CD4-positive, alpha-beta T cell (primary cell): ENCODE results near the gene PPM1H. TPM values are rescaled to one million over a fixed set of nuclear protein-coding genes. Genes with fewer than 3 reads are reported as not detected.

Experiments used
- ATAC-seq: fragments of 200-7000 bp; cut with Tn5 transposase; one replicate; pipeline ENCODE4 v1.10.0; 2022; ENCODE audit warnings: mild to moderate bottlenecking; ENCODE audit not compliant: poor library complexity
- CTCF ChIA-PET: fragments of 350-600 bp; sonication (Branson Sonifier 250); formaldehyde crosslinking; loops from one replicate; lab custom pipeline; 2021; ENCODE audit warnings: antibody characterized with exemption, inconsistent platforms; lab: Charles Lee
- POLR2A ChIA-PET: fragments of 350-600 bp; sonication (Branson Sonifier 250); formaldehyde crosslinking; loops from one replicate; lab custom pipeline; 2021; ENCODE audit warnings: antibody characterized with exemption, inconsistent platforms; lab: Charles Lee
- DNase-seq, 14 experiments: peaks; one replicate each; pipeline ENCODE4 v3.0.0-alpha.2; 2013 to 2020; ENCODE audit warnings: mixed read lengths in 2 of 14
- H3K27ac ChIP-seq, 2 donors: one replicate each; pipeline versions ENCODE4 v1.5.1 to v1.7.0; 2013; ENCODE audit warnings: low read length in 2 of 2, low read depth in 1 of 2, mild to moderate bottlenecking in 1 of 2
- H3K27me3 ChIP-seq, 2 experiments: 1 replicate in 1 of 2; 2 replicates in 1 of 2; pipeline versions ENCODE4 v1.6.1 to v1.7.0; 2013; ENCODE audit warnings: low read length in 2 of 2, control low read depth in 1 of 2, mild to moderate bottlenecking in 1 of 2, moderate library complexity in 1 of 2; ENCODE audit not compliant: insufficient read depth in 2 of 2, control insufficient read depth in 1 of 2
- H3K36me3 ChIP-seq: one replicate; pipeline ENCODE4 v1.6.1; 2013; ENCODE audit warnings: low read length, control low read depth; ENCODE audit not compliant: insufficient read depth
- H3K4me1 ChIP-seq: one replicate; pipeline ENCODE4 v1.6.1; 2013; ENCODE audit warnings: low read length, control low read depth; ENCODE audit not compliant: insufficient read depth
- H3K4me3 ChIP-seq: one replicate; pipeline ENCODE4 v1.5.1; 2013; ENCODE audit warnings: mild to moderate bottlenecking, low read length, moderate library complexity
- H3K9me3 ChIP-seq, 2 experiments: 1 replicate in 1 of 2; 2 replicates in 1 of 2; pipeline versions ENCODE4 v1.6.1 to v1.7.0; 2013; ENCODE audit warnings: low read length in 2 of 2, mild to moderate bottlenecking in 2 of 2, control low read depth in 1 of 2, moderate library complexity in 1 of 2; ENCODE audit not compliant: control insufficient read depth in 1 of 2, insufficient read depth in 1 of 2
- H3K27ac Mint-ChIP-seq: one replicate; pipeline ENCODE4 v1.8.0; 2020; ENCODE audit warnings: mixed read lengths
- H3K27me3 Mint-ChIP-seq: one replicate; pipeline ENCODE4 v1.8.0; 2021; ENCODE audit warnings: mixed read lengths
- H3K36me3 Mint-ChIP-seq: one replicate; pipeline ENCODE4 v1.8.0; 2021; ENCODE audit warnings: low read depth, mixed read lengths
- H3K4me1 Mint-ChIP-seq: one replicate; pipeline ENCODE4 v1.8.0; 2021; ENCODE audit warnings: low read depth, mixed read lengths
- H3K4me3 Mint-ChIP-seq: one replicate; pipeline ENCODE4 v1.8.0; 2020; ENCODE audit warnings: mild to moderate bottlenecking, mixed read lengths
- H3K9me3 Mint-ChIP-seq: one replicate; pipeline ENCODE4 v1.8.0; 2020; ENCODE audit warnings: mixed read lengths
- intact Hi-C, 2 experiments: fragments of 100-400 bp; cut with DNase I in 1 of 2; cut with micrococcal nuclease in 1 of 2; formaldehyde crosslinking; loops; one replicate each; pipeline versions ENCODE4 v1.15.1 to v1.9.0; 2023 to 2025; cut with DNase I, micrococcal nuclease
- total RNA-seq, 174 experiments: library from RNA in 2 of 174; stranded (reverse) in 2 of 174; gene quantifications; one replicate each; pipeline ENCODE4 v1.2.3 and lab custom pipeline; 2021 to 2026
- TF ChIP-seq, protein P1 (sequence below): fragments of 200-600 bp; IDR thresholded peaks from one replicate; pipeline ENCODE4 v1.8.0; 2022; ENCODE audit warnings: antibody characterized with exemption, mild to moderate bottlenecking

PPM1H gene
- total RNA-seq, 2 experiments from 2014 or later: not detected

DNA sequence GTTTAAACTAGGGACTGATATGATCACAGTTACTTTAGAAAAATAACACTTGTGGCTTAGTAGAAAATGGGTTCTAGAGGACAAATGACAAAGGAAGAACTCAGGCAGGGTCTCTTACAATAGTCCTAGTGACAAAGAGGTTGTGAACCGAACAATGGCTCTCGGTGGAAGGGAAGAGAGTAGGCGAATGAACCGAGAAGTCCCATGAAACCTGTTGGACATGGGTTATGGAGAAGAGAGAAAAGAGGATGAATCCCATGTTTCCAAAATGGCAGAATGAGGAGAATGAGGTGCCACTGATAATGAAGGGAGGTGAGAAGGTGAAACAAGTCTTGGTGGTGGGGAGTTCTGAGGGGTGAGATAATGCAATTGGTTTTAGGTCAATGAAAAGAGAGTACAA is 94.1 kb downstream of the PPM1H start:
- Mint-ChIP-seq H3K27me3 (peaks cover 11% of the 10 kb centered on the region), H3K27ac (no peak overlapping the region), H3K4me1 (no peaks in the 10 kb centered on the region), H3K9me3 (no peaks in the 10 kb centered on the region), H3K4me3 (no peak overlapping the region), H3K36me3 (no peaks in the 10 kb centered on the region)
- POLR2A ChIA-PET: no interaction called here
- DNase-seq (no peak), ATAC-seq (no peak)
- Histone ChIP-seq H3K4me3 (no peak overlapping the region), H3K27me3 (no peaks in the 10 kb centered on the region), H3K36me3 (no peaks in the 10 kb centered on the region), H3K9me3 (no peaks in the 10 kb centered on the region), H3K4me1 (no peaks in the 10 kb centered on the region), H3K27ac (no peak overlapping the region)
- intact Hi-C loops: no loop called here
- CTCF ChIA-PET: no interaction called here
- TF ChIP-seq, protein P1, sequence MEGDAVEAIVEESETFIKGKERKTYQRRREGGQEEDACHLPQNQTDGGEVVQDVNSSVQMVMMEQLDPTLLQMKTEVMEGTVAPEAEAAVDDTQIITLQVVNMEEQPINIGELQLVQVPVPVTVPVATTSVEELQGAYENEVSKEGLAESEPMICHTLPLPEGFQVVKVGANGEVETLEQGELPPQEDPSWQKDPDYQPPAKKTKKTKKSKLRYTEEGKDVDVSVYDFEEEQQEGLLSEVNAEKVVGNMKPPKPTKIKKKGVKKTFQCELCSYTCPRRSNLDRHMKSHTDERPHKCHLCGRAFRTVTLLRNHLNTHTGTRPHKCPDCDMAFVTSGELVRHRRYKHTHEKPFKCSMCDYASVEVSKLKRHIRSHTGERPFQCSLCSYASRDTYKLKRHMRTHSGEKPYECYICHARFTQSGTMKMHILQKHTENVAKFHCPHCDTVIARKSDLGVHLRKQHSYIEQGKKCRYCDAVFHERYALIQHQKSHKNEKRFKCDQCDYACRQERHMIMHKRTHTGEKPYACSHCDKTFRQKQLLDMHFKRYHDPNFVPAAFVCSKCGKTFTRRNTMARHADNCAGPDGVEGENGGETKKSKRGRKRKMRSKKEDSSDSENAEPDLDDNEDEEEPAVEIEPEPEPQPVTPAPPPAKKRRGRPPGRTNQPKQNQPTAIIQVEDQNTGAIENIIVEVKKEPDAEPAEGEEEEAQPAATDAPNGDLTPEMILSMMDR: no peak

DNA sequence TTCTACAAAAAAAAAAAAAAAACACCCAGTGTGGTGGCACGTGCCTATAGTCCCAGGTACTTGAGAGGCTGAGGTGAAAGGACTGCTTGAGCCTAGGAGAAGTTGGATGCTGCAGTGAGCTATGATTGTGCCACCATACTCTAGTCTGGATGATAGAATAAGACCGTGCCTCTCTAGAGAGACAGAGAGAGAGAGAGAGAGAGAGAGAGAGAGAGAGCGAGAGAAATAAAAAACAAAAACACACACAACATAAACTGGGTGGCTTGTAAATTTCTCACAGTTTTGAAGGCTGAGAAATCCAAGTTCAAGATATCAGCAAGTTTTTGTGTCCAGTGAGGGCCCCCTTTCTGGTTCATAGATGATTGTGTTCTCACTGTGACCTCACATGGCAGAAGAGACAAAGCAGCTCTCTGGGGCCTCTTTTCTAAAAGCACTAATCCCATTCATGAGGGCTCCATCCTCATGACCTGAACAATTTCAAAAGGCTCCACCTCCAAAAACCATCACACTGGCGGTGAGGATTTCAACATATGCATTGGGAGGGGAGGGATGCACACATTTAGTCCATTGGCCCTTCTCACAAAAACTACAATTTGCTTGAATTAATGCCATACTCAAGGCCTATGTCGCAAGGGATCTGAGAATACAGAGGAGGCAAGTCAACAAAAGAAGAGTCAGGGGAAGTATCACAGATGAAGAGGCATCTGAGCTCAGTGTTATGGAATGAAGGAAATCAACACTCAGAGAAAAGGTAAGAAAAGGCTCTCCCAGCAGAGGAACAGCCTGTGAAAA is 94.9 kb downstream of the PPM1H start:
- H3K27ac ChIP-seq: no peak overlapping the region

GRCh38 chr12:62834971-62835547 is 99.9 kb downstream of the PPM1H start:
- POLR2A ChIA-PET: no interaction called here
- no peaks in the 10 kb centered on the region for H3K9me3 ChIP-seq
- H3K27me3 ChIP-seq: peaks cover 0 to 3% of the 10 kb centered on the region in 2 experiments
- no peaks in the 10 kb centered on the region for H3K36me3 Mint-ChIP-seq
- no peak for DNase-seq
- no peaks in the 10 kb centered on the region for H3K4me1 ChIP-seq
- no peak for ATAC-seq
- intact Hi-C loops: no loop called here
- TF ChIP-seq, protein P1: no peak
- peaks cover 5% of the 10 kb centered on the region for H3K27me3 Mint-ChIP-seq
- no peak overlapping the region for H3K4me3 ChIP-seq
- H3K9me3 Mint-ChIP-seq: no peaks in the 10 kb centered on the region
- no peak overlapping the region for H3K27ac ChIP-seq
- H3K27ac Mint-ChIP-seq: no peak overlapping the region
- no peaks in the 10 kb centered on the region for H3K36me3 ChIP-seq
- CTCF ChIA-PET: no interaction called here
- H3K4me3 Mint-ChIP-seq: no peak overlapping the region
- no peaks in the 10 kb centered on the region for H3K4me1 Mint-ChIP-seq

More for the DNA sequence above, 94.9 kb downstream of the PPM1H start:
- CTCF ChIA-PET: no interaction called here
- no peak overlapping the region for H3K4me3 ChIP-seq
- H3K27me3 ChIP-seq: no peaks in the 10 kb centered on the region
- DNase-seq (no peak), ATAC-seq (no peak)
- intact Hi-C loops: no loop called here
- H3K9me3 Mint-ChIP-seq: no peaks in the 10 kb centered on the region
- no peaks in the 10 kb centered on the region for H3K4me1 ChIP-seq
- H3K36me3 Mint-ChIP-seq: no peaks in the 10 kb centered on the region
- H3K36me3 ChIP-seq: no peaks in the 10 kb centered on the region
- no peaks in the 10 kb centered on the region for H3K4me1 Mint-ChIP-seq
- TF ChIP-seq, protein P1: no peak
- H3K27me3 Mint-ChIP-seq: peaks cover 5% of the 10 kb centered on the region
- POLR2A ChIA-PET: no interaction called here
- H3K27ac Mint-ChIP-seq: no peak overlapping the region
- H3K9me3 ChIP-seq: no peaks in the 10 kb centered on the region
- no peak overlapping the region for H3K4me3 Mint-ChIP-seq
